NCI-H524 (cell line): ENCODE measurements around the gene RPAP2.
"Not testable (repeated sequence)": the region's sequence is repeated elsewhere in the genome, so short reads cannot be mapped to it uniquely, and the experiment has no call there.

Experiments
- DNase-seq, 2 experiments: peaks; one replicate each; lab custom pipeline; 2025; lab: John Stamatoyannopoulos, UW

Gene RPAP2

GRCh38 chr1:92298573-92299476 lies at the start of gene RPAP2, which contains the start of gene GLMN:
Gene RPAP2 (plus strand): TSS chr1:92299059. CDS start chr1:92299074, 15 bp downstream.
Gene GLMN (minus strand): TSS chr1:92298987. CDS start chr1:92297999, 988 bp downstream.
- peak; percentile 69 to 87 for DNase-seq

GRCh38 chr1:92254714-92255113 lies 44.1 kb upstream of the RPAP2 start:
- not testable (repeated sequence) for DNase-seq

DNA sequence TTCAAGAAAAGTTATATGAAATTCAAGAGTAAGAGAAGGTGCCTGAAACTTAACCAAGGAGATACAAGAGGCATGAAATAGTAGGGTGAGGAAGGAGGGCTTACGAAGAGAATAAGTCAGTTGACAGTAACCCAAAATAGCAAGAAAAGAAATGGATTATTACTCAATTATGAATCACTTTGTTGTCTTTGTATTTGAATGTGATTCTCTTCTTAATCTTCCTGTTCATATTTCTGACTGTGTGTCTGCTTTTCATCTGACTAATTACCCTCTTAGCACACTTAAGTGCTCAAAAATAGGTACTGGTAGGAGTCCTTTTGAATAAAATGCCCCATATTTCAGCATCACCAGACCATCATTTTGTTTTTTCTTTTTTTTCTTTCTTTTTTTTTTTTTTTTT lies 39.5 kb upstream of the RPAP2 start:
- no peak for DNase-seq

GRCh38 chr1:92262516-92262915 lies 36.3 kb upstream of the RPAP2 start:
- no peak for DNase-seq

GRCh38 chr1:92273039-92273438 lies 25.8 kb upstream of the RPAP2 start:
- no peak for DNase-seq

DNA sequence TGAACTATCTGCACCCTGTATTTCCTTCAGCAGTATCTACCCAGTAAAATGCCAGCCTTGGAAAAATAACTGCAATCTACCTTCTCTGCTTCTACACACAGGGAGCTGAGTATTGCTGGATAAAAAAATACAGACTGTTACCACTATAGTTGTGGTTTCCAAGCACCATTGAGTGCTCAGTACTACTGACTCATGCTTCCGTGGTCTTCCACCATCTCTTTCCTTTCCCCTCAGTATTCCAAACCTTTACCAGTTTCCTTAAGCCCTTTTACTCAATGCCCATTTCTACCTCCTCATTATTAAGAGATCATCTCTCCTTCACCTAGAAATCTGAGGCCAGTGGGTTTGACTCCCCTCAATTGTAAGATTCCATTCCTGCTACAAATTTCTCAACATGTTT lies 23.9 kb upstream of the RPAP2 start:
- DNase-seq = no peak

DNA sequence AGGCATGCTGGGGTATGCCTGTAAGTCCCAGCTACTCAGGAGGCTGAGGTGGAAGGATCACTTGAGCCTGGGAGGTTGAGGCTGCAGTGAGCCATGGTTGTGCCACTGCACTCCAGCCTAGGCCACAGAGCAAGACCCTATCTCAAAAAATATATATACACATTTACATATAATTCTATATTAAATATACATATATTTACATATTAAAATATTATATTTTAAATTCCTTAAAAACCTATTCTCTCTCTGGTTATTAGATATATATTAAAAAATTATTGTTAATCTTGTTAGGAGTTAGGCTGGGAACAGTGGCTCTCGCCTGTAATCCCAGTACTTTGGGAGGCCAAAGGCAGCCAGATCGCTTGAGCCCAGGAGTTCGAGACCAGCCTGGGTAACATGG lies 22.8 kb upstream of the RPAP2 start:
- DNase-seq = no peak

GRCh38 chr1:92277105-92277723 lies 21.6 kb upstream of the RPAP2 start:
- DNase-seq = no peak

DNA sequence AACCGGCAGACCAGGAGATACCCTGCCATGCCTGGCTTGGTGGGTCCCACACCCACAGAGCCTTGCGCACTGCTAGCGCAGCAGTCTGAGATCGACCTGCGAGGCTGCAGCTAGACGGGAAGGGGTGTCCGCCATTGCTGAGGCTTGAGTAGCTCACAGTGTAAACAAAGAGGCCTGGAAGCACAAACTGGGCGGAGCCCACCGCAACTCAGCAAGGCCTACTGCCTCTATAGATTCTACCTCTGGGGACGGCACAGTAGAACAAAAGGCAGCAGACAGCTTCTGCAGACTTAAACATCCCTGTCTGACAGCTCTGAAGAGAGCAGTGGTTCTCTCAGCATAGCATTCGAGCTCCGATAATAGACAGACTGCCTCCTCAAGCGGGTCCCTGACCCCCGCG lies 19.1 kb upstream of the RPAP2 start:
- DNase-seq = not testable (repeated sequence)

GRCh38 chr1:92281411-92281810 lies 17.4 kb upstream of the RPAP2 start:
- not testable (repeated sequence) for DNase-seq

GRCh38 chr1:92291372-92291999 lies 7.4 kb upstream of the RPAP2 start:
- DNase-seq = peak; percentile 9 to 62

GRCh38 chr1:92298213-92298572 lies 666 bp upstream of the RPAP2 start:
- DNase-seq = no peak

- DNase-seq = no peak
Measured at GRCh38 chr1:92299477-92300150, 755 bp downstream of the RPAP2 start.

DNA sequence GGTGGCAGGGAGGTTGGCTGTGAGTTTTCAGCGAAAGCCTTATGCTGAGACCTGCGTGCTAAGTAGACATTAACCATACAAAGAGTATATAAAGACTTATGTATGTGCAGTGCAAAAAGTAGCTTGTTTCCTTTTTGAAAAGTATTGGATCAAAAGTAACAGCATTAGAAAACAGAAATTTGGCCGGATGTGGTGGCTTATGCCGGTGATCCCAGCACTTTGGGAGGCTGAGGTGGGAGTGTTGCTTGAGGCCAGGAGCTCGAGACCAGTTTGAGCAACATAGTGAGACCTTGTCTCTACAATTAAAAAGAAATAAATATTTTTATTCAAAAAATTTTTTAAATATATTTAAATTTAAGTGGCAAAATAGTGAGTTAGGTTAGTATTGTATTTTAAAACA lies 2.2 kb downstream of the RPAP2 start:
- DNase-seq = no peak

DNA sequence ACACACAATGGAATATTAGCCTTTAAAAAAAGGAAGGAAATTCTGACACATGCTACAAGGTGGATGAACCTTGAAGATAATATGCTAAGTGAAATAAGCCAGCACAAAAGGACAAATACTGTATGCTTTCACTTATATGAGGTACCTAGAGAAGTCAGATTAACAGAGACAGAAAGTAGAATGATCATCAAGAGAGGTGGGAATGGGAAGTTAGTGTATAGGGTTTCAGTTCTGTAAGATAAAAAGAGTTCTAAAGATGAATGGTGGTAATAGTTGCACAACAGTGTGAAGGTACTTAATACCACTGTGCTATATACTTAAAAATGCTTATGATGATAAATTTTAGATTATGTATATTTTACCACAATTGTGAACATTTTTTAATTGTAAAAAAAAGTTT lies 7.2 kb downstream of the RPAP2 start:
- no peak for DNase-seq

- no peak for DNase-seq
Measured at GRCh38 chr1:92307980-92308379, 9.1 kb downstream of the RPAP2 start.

GRCh38 chr1:92310185-92310597 lies 11.3 kb downstream of the RPAP2 start:
- DNase-seq = peak in 1 of 2 experiments; percentile 46

- no peak for DNase-seq
Measured at GRCh38 chr1:92314024-92314423, 15.2 kb downstream of the RPAP2 start.

DNA sequence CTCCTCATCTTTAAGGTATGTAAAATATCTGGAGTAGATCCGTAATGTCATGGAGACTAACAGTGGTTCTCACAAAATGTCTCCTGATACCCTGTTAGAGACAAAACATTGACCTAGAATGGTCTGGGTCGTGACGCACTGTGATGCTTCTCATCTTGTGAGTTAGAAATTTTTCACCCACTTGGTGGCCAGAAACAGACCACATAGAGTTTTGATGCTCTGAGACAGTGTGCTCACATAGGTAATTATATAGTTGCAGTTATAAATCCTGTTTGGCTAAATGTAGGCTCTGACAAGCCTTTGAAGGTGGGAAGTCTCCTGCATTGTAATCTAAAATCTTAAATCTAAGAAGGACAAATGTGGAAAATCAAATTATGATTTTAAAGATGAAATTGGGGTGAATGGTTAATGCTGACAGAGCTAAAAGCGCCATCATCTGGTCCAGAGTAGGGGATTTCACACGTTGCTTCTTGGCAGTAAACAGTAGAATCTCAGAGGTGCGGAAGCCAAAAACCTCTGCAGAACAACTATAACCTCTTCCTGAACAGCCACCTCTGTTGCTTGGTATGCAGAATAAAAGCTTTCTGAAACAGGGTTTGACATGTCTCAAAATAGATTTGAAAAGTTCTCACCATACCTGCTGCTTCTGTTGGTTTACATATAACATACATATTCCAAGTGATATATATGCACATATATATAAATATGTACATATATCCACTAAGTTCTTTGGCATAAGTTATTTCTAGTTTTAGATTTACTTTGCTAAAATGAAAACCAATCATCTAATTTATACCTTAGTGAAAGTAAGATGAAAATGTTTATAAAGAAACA lies 17.1 kb downstream of the RPAP2 start:
- DNase-seq = no peak

DNA sequence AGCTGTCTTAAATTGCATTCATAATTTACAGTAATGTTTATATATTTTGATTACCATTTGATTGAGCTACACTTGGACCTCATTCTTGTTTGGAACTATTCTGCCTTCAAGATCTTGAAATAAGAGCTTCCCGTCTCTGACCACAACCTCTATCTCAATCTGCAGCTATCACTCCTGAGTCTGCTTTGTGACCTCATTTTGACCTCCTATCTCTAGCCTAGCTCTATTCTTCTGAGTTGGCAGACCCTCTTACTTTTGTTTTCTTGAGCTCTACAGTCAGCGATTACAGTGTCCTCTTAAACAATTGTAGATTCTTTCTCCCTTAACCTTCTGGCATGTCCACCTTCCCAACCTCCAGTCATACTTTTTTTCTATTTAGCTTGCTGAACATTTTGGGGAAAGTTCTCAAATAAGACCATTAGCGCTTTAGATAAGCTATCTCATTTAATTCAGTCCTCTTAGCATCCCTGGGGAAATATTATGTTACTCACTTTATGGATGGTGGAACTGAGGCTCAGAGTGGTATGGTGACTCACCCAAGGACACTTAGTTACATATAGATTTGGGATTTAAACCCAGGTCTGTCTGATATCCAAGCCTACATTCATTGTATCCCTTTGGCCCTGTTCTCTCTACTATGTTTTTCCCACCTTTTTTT lies 19.1 kb downstream of the RPAP2 start:
- DNase-seq = no peak
